NCI-H146 treated with DMSO at 0.1 percent for 48 hours (cell line): Measurements from ENCODE around the gene DEPP1.

Experiments used
- DNase-seq: peaks from one replicate; lab custom pipeline; 2025; ENCODE audit not compliant: unreplicated experiment; lab: John Stamatoyannopoulos, UW

Gene DEPP1

GRCh38 chr10:44955413-44956070, 23.1 kb downstream of the DEPP1 start:
- DNase-seq = no peak

- DNase-seq = no peak
Measured at GRCh38 chr10:44954962-44955361, 23.6 kb downstream of the DEPP1 start.

GRCh38 chr10:44954042-44954441, 24.6 kb downstream of the DEPP1 start:
- DNase-seq = no peak

- DNase-seq = no peak
Measured at GRCh38 chr10:44952779-44953231, 25.8 kb downstream of the DEPP1 start.

- no peak for DNase-seq
Measured at GRCh38 chr10:44951576-44952226, 26.9 kb downstream of the DEPP1 start.

- DNase-seq = no peak
Measured at GRCh38 chr10:44950326-44951225, 28.0 kb downstream of the DEPP1 start.

- no peak for DNase-seq
Measured at GRCh38 chr10:44949915-44950314, 28.7 kb downstream of the DEPP1 start.

GRCh38 chr10:44949127-44949802, 29.3 kb downstream of the DEPP1 start:
- no peak for DNase-seq

- DNase-seq = no peak
Measured at GRCh38 chr10:44948642-44949041, 30.0 kb downstream of the DEPP1 start.

GRCh38 chr10:44947371-44948152, 31.0 kb downstream of the DEPP1 start:
- DNase-seq = no peak

- DNase-seq = no peak
Measured at GRCh38 chr10:44946205-44946604, 32.4 kb downstream of the DEPP1 start.

- DNase-seq = no peak
Measured at GRCh38 chr10:44944354-44944753, 34.3 kb downstream of the DEPP1 start.

GRCh38 chr10:44939691-44940401, 38.8 kb downstream of the DEPP1 start:
- no peak for DNase-seq

- no peak for DNase-seq
Measured at GRCh38 chr10:44938956-44939355, 39.7 kb downstream of the DEPP1 start.

- DNase-seq = no peak
Measured at GRCh38 chr10:44937196-44938005, 41.2 kb downstream of the DEPP1 start.

GRCh38 chr10:44936314-44936975, 42.2 kb downstream of the DEPP1 start:
- DNase-seq = no peak

- DNase-seq = no peak
Measured at GRCh38 chr10:44935966-44936295, 42.7 kb downstream of the DEPP1 start.

GRCh38 chr10:44935201-44935965, 43.2 kb downstream of the DEPP1 start:
- no peak for DNase-seq
